GM12891 (cell line): ENCODE measurements around the gene NLRC4.
"Not testable (repeated sequence)": the region's sequence is repeated elsewhere in the genome, so short reads cannot be mapped to it uniquely, and the experiment has no call there.

Experiments used
- DNase-seq: peaks from one replicate; pipeline ENCODE4 v3.0.0; 2011; ENCODE audit warnings: low spot score; ENCODE audit not compliant: insufficient read length
- FAIRE-seq: peaks from 2 replicates; lab custom pipeline; 2011; peaks lifted over from hg19 to GRCh38; lab: Jason Lieb, UNC
- PAX5 ChIP-seq: IDR thresholded peaks from 2 replicates; pipeline ENCODE4 v1.6.1; 2011; ENCODE audit warnings: low read length, moderate library complexity, mild to moderate bottlenecking; ENCODE audit not compliant: insufficient read depth, severe bottlenecking
- POLR2A ChIP-seq: IDR thresholded peaks from 2 replicates; pipeline ENCODE4 v1.6.1; 2011; ENCODE audit warnings: low read depth, low read length, control low read depth
- POLR2AphosphoS5 ChIP-seq: IDR thresholded peaks from 2 replicates; pipeline ENCODE4 v1.6.1; 2011; ENCODE audit warnings: low read depth, low read length, control low read depth
- POU2F2 ChIP-seq: IDR thresholded peaks from 2 replicates; pipeline ENCODE4 v1.6.1; 2011; ENCODE audit warnings: low read depth, mild to moderate bottlenecking, control low read depth, low read length, moderate library complexity
- SPI1 ChIP-seq: IDR thresholded peaks from 2 replicates; pipeline ENCODE4 v1.6.1; 2011; ENCODE audit warnings: low read depth, low read length, control low read depth
- TAF1 ChIP-seq: IDR thresholded peaks from 2 replicates; pipeline ENCODE4 v1.6.1; 2011; ENCODE audit warnings: low read depth, low read length, control low read depth

NLRC4 gene

GRCh38 chr2:32222966-32223365 is 41.7 kb downstream of the NLRC4 start:
- DNase-seq, result no peak
- FAIRE-seq, result no peak
- TF ChIP-seq POLR2A (no peak), SPI1 (no peak), TAF1 (no peak), PAX5 (no peak), POU2F2 (no peak), POLR2AphosphoS5 (no peak)

- no peak for FAIRE-seq
- TF ChIP-seq POU2F2, result no peak
- no peak for TF ChIP-seq POLR2AphosphoS5
- TF ChIP-seq TAF1, result no peak
- TF ChIP-seq PAX5, result no peak
- TF ChIP-seq POLR2A, result no peak
- TF ChIP-seq SPI1, result no peak
- no peak for DNase-seq
Observed at GRCh38 chr2:32220445-32220844, 44.2 kb downstream of the NLRC4 start.

GRCh38 chr2:32212295-32212694 is 52.4 kb downstream of the NLRC4 start:
- no peak for DNase-seq
- FAIRE-seq, result no peak
- TF ChIP-seq POLR2A, result no peak

GRCh38 chr2:32210767-32211408 is 53.8 kb downstream of the NLRC4 start:
- TF ChIP-seq POLR2A (no peak), POLR2AphosphoS5 (no peak), PAX5 (no peak), SPI1 (no peak), POU2F2 (no peak), TAF1 (no peak)
- no peak for DNase-seq

GRCh38 chr2:32203428-32203827 is 61.3 kb downstream of the NLRC4 start:
- FAIRE-seq, DNase-seq: not testable (repeated sequence)

More at GRCh38 chr2:32210767-32211408, 53.8 kb downstream of the NLRC4 start:
- no peak for FAIRE-seq

GRCh38 chr2:32200814-32201213 is 63.9 kb downstream of the NLRC4 start:
- TF ChIP-seq SPI1, result no peak
- no peak for TF ChIP-seq TAF1
- TF ChIP-seq POLR2AphosphoS5, result no peak
- FAIRE-seq, result no peak
- no peak for DNase-seq

- no peak for FAIRE-seq
- TF ChIP-seq POLR2A (no peak), POLR2AphosphoS5 (no peak), SPI1 (no peak), POU2F2 (no peak), PAX5 (no peak), TAF1 (no peak)
- DNase-seq, result no peak
Observed at GRCh38 chr2:32192418-32192817, 72.3 kb downstream of the NLRC4 start.

- DNase-seq (no peak), FAIRE-seq (no peak)
- TF ChIP-seq POLR2A (no peak), POLR2AphosphoS5 (no peak), SPI1 (no peak)
Observed at GRCh38 chr2:32189011-32189410, 75.7 kb downstream of the NLRC4 start.

- TF ChIP-seq PAX5 (no peak), SPI1 (no peak), TAF1 (no peak), POLR2A (no peak), POLR2AphosphoS5 (no peak), POU2F2 (no peak)
- FAIRE-seq (no peak), DNase-seq (no peak)
Observed at GRCh38 chr2:32182667-32183066, 82.0 kb downstream of the NLRC4 start.
